Hypothalamus (tissue), 51 donors: ENCODE measurements around the gene GRAP.
"Not testable (repeated sequence)": the region's sequence is repeated elsewhere in the genome, so short reads cannot be mapped to it uniquely, and the experiment has no call there.

Source experiments
- DNase-seq, 51 donors: peaks; one replicate each; lab custom pipeline; 2025; lab: John Stamatoyannopoulos, UW

Gene GRAP

GRCh38 chr17:19043032-19043431 lies 3.7 kb downstream of the GRAP start:
- DNase-seq, result not testable (repeated sequence)

GRCh38 chr17:19042369-19042768 lies 4.4 kb downstream of the GRAP start:
- DNase-seq, result not testable (repeated sequence)

GRCh38 chr17:19041871-19042270 lies 4.9 kb downstream of the GRAP start:
- DNase-seq, result not testable (repeated sequence)

GRCh38 chr17:19040350-19040749 lies 6.4 kb downstream of the GRAP start:
- not testable (repeated sequence) for DNase-seq

DNA sequence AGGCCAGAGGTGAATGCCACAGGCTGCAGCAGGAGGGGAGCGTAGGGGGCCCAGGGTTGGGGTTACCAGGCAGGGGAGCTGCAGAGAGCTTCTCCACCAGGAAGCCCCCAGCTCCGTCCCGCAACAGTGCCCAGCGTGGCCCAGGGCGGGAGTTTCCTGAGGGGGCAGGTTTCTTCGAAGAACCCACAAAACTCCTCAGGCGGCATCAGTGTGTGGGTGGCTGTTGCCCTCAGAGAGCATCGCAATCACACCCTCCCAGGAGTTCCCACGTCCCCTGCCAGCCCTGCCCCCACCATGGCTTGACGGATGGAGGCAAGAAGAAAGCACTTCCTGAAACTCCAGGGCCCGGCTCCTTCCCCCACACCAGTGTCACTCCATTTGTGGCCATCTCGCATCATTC lies 8.0 kb downstream of the GRAP start:
- not testable (repeated sequence) for DNase-seq

- DNase-seq, result not testable (repeated sequence)
These were observed 8.8 kb downstream of the GRAP start for GRCh38 chr17:19038007-19038406.

DNA sequence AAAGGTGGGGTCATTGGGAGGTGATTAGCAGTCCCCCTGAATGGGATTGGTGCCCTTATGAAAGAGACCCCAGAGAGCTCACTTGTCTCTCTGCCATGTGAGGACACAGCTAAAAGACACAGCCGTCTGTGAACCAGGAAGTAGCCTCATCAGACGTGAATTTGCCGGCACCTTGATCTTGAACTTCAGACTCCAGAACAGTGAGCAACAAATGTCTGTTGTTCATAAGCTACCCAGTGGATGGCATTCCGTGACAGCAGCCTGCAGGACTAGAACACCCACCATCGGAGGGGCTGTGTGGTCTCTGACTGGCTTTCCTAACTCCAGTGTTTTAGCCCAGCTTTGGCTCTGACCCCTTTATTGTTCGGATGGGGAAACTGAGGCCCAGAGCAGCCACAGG lies 9.2 kb downstream of the GRAP start:
- not testable (repeated sequence) for DNase-seq

- DNase-seq, result not testable (repeated sequence)
These were observed 10.6 kb downstream of the GRAP start for GRCh38 chr17:19036186-19036585.

- DNase-seq, result not testable (repeated sequence)
These were observed 14.3 kb downstream of the GRAP start for GRCh38 chr17:19032377-19032988.

GRCh38 chr17:19031729-19032128 lies 15.0 kb downstream of the GRAP start:
- not testable (repeated sequence) for DNase-seq

GRCh38 chr17:19030771-19031449 lies 15.8 kb downstream of the GRAP start:
- DNase-seq, result not testable (repeated sequence)

- DNase-seq, result not testable (repeated sequence)
These were observed 17.0 kb downstream of the GRAP start for GRCh38 chr17:19029740-19030139.

- not testable (repeated sequence) for DNase-seq
These were observed 18.1 kb downstream of the GRAP start for GRCh38 chr17:19028671-19029070.

- no peak for DNase-seq
These were observed 22.4 kb downstream of the GRAP start for GRCh38 chr17:19024101-19025078.

DNA sequence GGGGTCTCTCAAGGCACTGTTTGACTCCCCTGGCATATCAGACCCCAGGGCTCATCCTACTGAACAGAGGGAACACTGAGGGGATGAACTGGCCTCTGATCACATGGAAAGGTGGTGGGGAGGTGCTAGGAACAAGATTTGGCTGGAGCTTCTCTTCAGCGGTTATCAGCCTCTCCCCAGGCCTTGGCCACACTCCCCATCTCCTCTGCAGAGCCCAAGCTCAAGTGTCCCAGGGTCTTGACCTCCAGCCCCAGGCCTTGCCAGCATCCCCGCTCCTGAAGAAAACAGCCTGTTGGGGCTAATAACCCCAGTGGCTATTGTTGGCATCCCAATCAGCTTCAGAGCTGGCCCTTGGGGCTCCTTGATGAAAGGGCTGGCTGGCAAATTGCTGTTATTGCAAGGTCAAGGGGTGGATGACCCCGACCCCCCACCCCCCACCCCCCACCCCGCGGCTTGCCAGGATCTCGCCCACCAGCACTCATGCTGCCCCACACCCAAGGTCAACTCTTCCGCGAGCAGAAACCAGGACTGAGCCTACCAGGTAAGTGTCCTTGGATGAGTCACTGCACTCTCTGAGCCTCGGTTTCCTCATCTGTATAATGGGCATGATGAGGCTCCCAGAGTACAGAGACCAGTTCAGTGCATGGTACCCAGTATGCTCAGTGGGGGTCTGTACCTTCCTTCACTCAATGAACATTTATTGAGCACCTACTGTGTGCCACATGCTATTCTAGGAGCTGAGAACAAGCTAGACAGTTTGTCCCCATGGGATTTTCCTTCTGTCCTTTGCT lies 23.4 kb downstream of the GRAP start:
- DNase-seq, result no peak

- no peak for DNase-seq
These were observed 24.0 kb downstream of the GRAP start for GRCh38 chr17:19022747-19023146.

GRCh38 chr17:19022128-19022527 lies 24.6 kb downstream of the GRAP start:
- DNase-seq, result no peak

GRCh38 chr17:19021622-19022083 lies 25.1 kb downstream of the GRAP start:
- DNase-seq, result no peak

GRCh38 chr17:19021011-19021621 lies 25.6 kb downstream of the GRAP start:
- DNase-seq, result not testable (repeated sequence)

- no peak for DNase-seq
These were observed 26.7 kb downstream of the GRAP start for GRCh38 chr17:19020016-19020415.
